SH-SY5Y (cell line): ENCODE data around the gene HLA-F.

Experiments used
- GATA2 ChIP-seq: IDR thresholded peaks from 2 replicates; pipeline ENCODE4 v1.6.1; 2011; ENCODE audit warnings: mild to moderate bottlenecking, low read depth, low read length
- GATA3 ChIP-seq: IDR thresholded peaks from 2 replicates; pipeline ENCODE4 v1.6.1; 2011; ENCODE audit warnings: low read depth, mild to moderate bottlenecking, low read length, moderate library complexity

The HLA-F gene

GRCh38 chr6:29729774-29730328 is 6.6 kb downstream of the HLA-F start:
- TF ChIP-seq GATA3 (no peak), GATA2 (no peak)

- TF ChIP-seq GATA3 (no peak), GATA2 (no peak)
Observed at GRCh38 chr6:29730575-29731126, 7.4 kb downstream of the HLA-F start.

- TF ChIP-seq GATA3 (no peak), GATA2 (no peak)
Observed at GRCh38 chr6:29731281-29731680, 8.0 kb downstream of the HLA-F start.

GRCh38 chr6:29733057-29733456 is 9.8 kb downstream of the HLA-F start:
- TF ChIP-seq GATA3 (no peak), GATA2 (no peak)

- TF ChIP-seq GATA3 (no peak), GATA2 (no peak)
Observed at GRCh38 chr6:29734046-29735018, 11.1 kb downstream of the HLA-F start.

- TF ChIP-seq GATA3 (no peak), GATA2 (no peak)
Observed at GRCh38 chr6:29736563-29736962, 13.3 kb downstream of the HLA-F start.

GRCh38 chr6:29737707-29738630 is 14.7 kb downstream of the HLA-F start:
- TF ChIP-seq GATA2 (no peak), GATA3 (no peak)

- TF ChIP-seq GATA2, result no peak
- TF ChIP-seq GATA3, result no peak
Observed at GRCh38 chr6:29739136-29739881, 16.1 kb downstream of the HLA-F start.

- no peak for TF ChIP-seq GATA2
- TF ChIP-seq GATA3, result no peak
Observed at GRCh38 chr6:29739882-29740261, 16.6 kb downstream of the HLA-F start.

- TF ChIP-seq GATA3 (no peak), GATA2 (no peak)
Observed at GRCh38 chr6:29741592-29741991, 18.4 kb downstream of the HLA-F start.

GRCh38 chr6:29742127-29742526 is 18.9 kb downstream of the HLA-F start:
- TF ChIP-seq GATA2, result no peak
- TF ChIP-seq GATA3, result no peak

- TF ChIP-seq GATA2, result no peak
- no peak for TF ChIP-seq GATA3
Observed at GRCh38 chr6:29743025-29743424, 19.8 kb downstream of the HLA-F start.

GRCh38 chr6:29743568-29743967 is 20.3 kb downstream of the HLA-F start:
- TF ChIP-seq GATA3 (no peak), GATA2 (no peak)

- TF ChIP-seq GATA3 (no peak), GATA2 (no peak)
Observed at GRCh38 chr6:29744131-29744530, 20.9 kb downstream of the HLA-F start.

GRCh38 chr6:29744621-29745020 is 21.4 kb downstream of the HLA-F start:
- TF ChIP-seq GATA2 (no peak), GATA3 (no peak)
